ENCODE measurements around the gene TAS2R41.

Gene TAS2R41

DNA sequence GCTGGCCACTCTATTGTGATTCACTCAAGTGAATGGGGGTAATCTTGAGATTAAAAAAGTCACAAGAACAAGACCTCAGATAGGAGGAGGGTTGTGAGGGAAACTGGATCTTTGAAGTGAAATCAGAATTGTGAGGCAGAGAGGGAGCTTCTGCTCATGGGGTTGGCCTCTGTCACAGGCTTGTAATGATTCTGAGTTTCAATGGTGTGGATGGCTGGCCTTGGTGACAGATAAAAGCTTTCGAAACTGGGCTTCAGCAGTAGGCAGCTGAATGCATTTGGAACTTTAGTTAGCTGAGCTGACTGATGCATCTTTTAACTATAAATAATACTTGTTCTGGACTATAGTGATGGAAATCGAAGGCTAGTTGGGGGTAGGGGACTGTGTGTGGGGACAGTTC is 22.2 kb upstream of the TAS2R41 start:
- H3K27me3 ChIP-seq (ENCODE audit: control insufficient read depth, low read length), result peaks cover 12% of the 10 kb centered on the region
- no peaks in the 10 kb centered on the region for H3K79me2 ChIP-seq (ENCODE audit: control insufficient read depth, low read length)
- H3K4me3 ChIP-seq (ENCODE audit: low read length), result no peak overlapping the region
- H3K9me2 ChIP-seq (replicated peaks; ENCODE audit: control insufficient read depth, low read length), result no peaks in the 10 kb centered on the region
- H3K4me1 ChIP-seq (ENCODE audit: control insufficient read depth, low read length), result no peaks in the 10 kb centered on the region
- TF ChIP-seq CTCF (IDR thresholded peaks at IDR 0.05; ENCODE audit: low read depth, low read length, poor library complexity, severe bottlenecking) (no peak), EZH2phosphoT487 (IDR thresholded peaks at IDR 0.05; ENCODE audit: borderline replicate concordance, low read length) (no peak)
- no peak overlapping the region for H3K27ac ChIP-seq (ENCODE audit: low read depth, low read length)
- no peak overlapping the region for H3K4me2 ChIP-seq (ENCODE audit: low read length)
- no peaks in the 10 kb centered on the region for H3F3A ChIP-seq (ENCODE audit: control insufficient read depth, insufficient read depth)
- H4K20me1 ChIP-seq (ENCODE audit: control insufficient read depth, insufficient read depth, low read depth, low read length), result no peaks in the 10 kb centered on the region
- no peaks in the 10 kb centered on the region for H3K9me3 ChIP-seq (ENCODE audit: control insufficient read depth, insufficient read depth, low read length)
- H3K36me3 ChIP-seq (ENCODE audit: control insufficient read depth, low read length), result no peaks in the 10 kb centered on the region

GRCh38 chr7:143455942-143456341 is 21.7 kb upstream of the TAS2R41 start:
- H3K4me2 ChIP-seq (ENCODE audit: low read length), result no peak overlapping the region
- H4K20me1 ChIP-seq (ENCODE audit: control insufficient read depth, insufficient read depth, low read depth, low read length), result no peaks in the 10 kb centered on the region
- H3F3A ChIP-seq (ENCODE audit: control insufficient read depth, insufficient read depth), result no peaks in the 10 kb centered on the region
- H3K9me2 ChIP-seq (replicated peaks; ENCODE audit: control insufficient read depth, low read length), result no peaks in the 10 kb centered on the region
- no peak overlapping the region for H3K4me3 ChIP-seq (ENCODE audit: low read length)
- peaks cover 12% of the 10 kb centered on the region for H3K27me3 ChIP-seq (ENCODE audit: control insufficient read depth, low read length)
- H3K27ac ChIP-seq (ENCODE audit: low read depth, low read length), result no peak overlapping the region
- H3K36me3 ChIP-seq (ENCODE audit: control insufficient read depth, low read length), result no peaks in the 10 kb centered on the region
- no peak for TF ChIP-seq CTCF (IDR thresholded peaks at IDR 0.05; ENCODE audit: low read depth, low read length, poor library complexity, severe bottlenecking)
- TF ChIP-seq EZH2phosphoT487 (IDR thresholded peaks at IDR 0.05; ENCODE audit: borderline replicate concordance, low read length), result no peak
- H3K79me2 ChIP-seq (ENCODE audit: control insufficient read depth, low read length), result no peaks in the 10 kb centered on the region
- H3K4me1 ChIP-seq (ENCODE audit: control insufficient read depth, low read length), result no peaks in the 10 kb centered on the region
- H3K9me3 ChIP-seq (ENCODE audit: control insufficient read depth, insufficient read depth, low read length), result no peaks in the 10 kb centered on the region

GRCh38 chr7:143456992-143457793 is 20.5 kb upstream of the TAS2R41 start:
- Histone ChIP-seq H3K4me1 (ENCODE audit: control insufficient read depth, low read length) (no peaks in the 10 kb centered on the region), H3K27me3 (ENCODE audit: control insufficient read depth, low read length) (peaks cover 9% of the 10 kb centered on the region; the same call in 1 of the 2 replicates), H3K4me2 (ENCODE audit: low read length) (no peak overlapping the region), H3K9me2 (replicated peaks; ENCODE audit: control insufficient read depth, low read length) (no peaks in the 10 kb centered on the region), H3F3A (ENCODE audit: control insufficient read depth, insufficient read depth) (no peaks in the 10 kb centered on the region), H3K79me2 (ENCODE audit: control insufficient read depth, low read length) (no peaks in the 10 kb centered on the region), H3K36me3 (ENCODE audit: control insufficient read depth, low read length) (no peaks in the 10 kb centered on the region), H3K9me3 (ENCODE audit: control insufficient read depth, insufficient read depth, low read length) (peaks cover 3% of the 10 kb centered on the region; the same call in 1 of the 2 replicates), H3K4me3 (ENCODE audit: low read length) (no peak overlapping the region), H4K20me1 (ENCODE audit: control insufficient read depth, insufficient read depth, low read depth, low read length) (no peaks in the 10 kb centered on the region), H3K27ac (ENCODE audit: low read depth, low read length) (no peak overlapping the region)
- TF ChIP-seq CTCF (IDR thresholded peaks at IDR 0.05; ENCODE audit: low read depth, low read length, poor library complexity, severe bottlenecking) (no peak), EZH2phosphoT487 (IDR thresholded peaks at IDR 0.05; ENCODE audit: borderline replicate concordance, low read length) (no peak)
